ENCODE results near the gene LRRC17.

Gene LRRC17

GRCh38 chr7:102927312-102927933 is 14.6 kb downstream of the LRRC17 start:
- TF ChIP-seq Cebpa-rat (IDR thresholded peaks at IDR 0.05), result no peak
- no peak overlapping the region for H3K4me2 ChIP-seq
- no peaks in the 10 kb centered on the region for H3K36me3 ChIP-seq
- no peaks in the 10 kb centered on the region for H3K9me3 ChIP-seq (replicated peaks in 1 of 11)
- H3K4me3 ChIP-seq, result no peak overlapping the region
- H3K27me3 ChIP-seq, result no peaks in the 10 kb centered on the region
- H3K9ac ChIP-seq, result no peak overlapping the region
- no peaks in the 10 kb centered on the region for H3K4me1 ChIP-seq
- H3K27ac ChIP-seq, result no peak overlapping the region
- no peaks in the 10 kb centered on the region for H4K20me1 ChIP-seq

- H3K4me2 ChIP-seq, result no peak overlapping the region
- no peaks in the 10 kb centered on the region for H4K20me1 ChIP-seq
- no peaks in the 10 kb centered on the region for H3K27me3 ChIP-seq
- TF ChIP-seq Cebpa-rat (IDR thresholded peaks at IDR 0.05), result no peak
- H3K4me1 ChIP-seq, result peaks cover 0 to 10% (median 0%) of the 10 kb centered on the region in 10 experiments; a peak in 4 of 20 replicates
- H3K9me3 ChIP-seq (replicated peaks in 1 of 11), result no peaks in the 10 kb centered on the region
- no peak overlapping the region for H3K9ac ChIP-seq
- no peak overlapping the region for H3K4me3 ChIP-seq
- H3K27ac ChIP-seq, result no peak overlapping the region
- H3K36me3 ChIP-seq, result no peaks in the 10 kb centered on the region
These were observed 19.0 kb downstream of the LRRC17 start for GRCh38 chr7:102931757-102932156.

- Histone ChIP-seq H3K36me3 (no peaks in the 10 kb centered on the region), H3K4me2 (no peak overlapping the region), H4K20me1 (no peaks in the 10 kb centered on the region), H3K9me3 (replicated peaks in 1 of 11) (no peaks in the 10 kb centered on the region), H3K27me3 (no peaks in the 10 kb centered on the region), H3K4me1 (peaks cover 0 to 10% (median 0%) of the 10 kb centered on the region in 10 experiments; a peak in 4 of 20 replicates), H3K9ac (no peak overlapping the region), H3K4me3 (no peak overlapping the region), H3K27ac (no peak overlapping the region)
- no peak for TF ChIP-seq Cebpa-rat (IDR thresholded peaks at IDR 0.05)
These were observed 21.0 kb downstream of the LRRC17 start for GRCh38 chr7:102933763-102934162.

DNA sequence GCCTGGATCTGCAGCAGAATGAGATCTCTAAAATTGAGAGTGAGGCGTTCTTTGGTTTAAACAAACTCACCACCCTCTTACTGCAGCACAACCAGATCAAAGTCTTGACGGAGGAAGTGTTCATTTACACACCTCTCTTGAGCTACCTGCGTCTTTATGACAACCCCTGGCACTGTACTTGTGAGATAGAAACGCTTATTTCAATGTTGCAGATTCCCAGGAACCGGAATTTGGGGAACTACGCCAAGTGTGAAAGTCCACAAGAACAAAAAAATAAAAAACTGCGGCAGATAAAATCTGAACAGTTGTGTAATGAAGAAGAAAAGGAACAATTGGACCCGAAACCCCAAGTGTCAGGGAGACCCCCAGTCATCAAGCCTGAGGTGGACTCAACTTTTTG is 21.4 kb downstream of the LRRC17 start:
- Histone ChIP-seq H3K27me3 (no peaks in the 10 kb centered on the region), H3K27ac (no peak overlapping the region), H3K9me3 (replicated peaks in 1 of 11) (no peaks in the 10 kb centered on the region), H3K9ac (no peak overlapping the region), H3K4me2 (no peak overlapping the region), H3K4me3 (no peak overlapping the region), H4K20me1 (no peaks in the 10 kb centered on the region), H3K36me3 (no peaks in the 10 kb centered on the region), H3K4me1 (peaks cover 0 to 10% (median 0%) of the 10 kb centered on the region in 10 experiments; a peak in 4 of 20 replicates)
- no peak for TF ChIP-seq Cebpa-rat (IDR thresholded peaks at IDR 0.05)

GRCh38 chr7:102934701-102935100 is 21.9 kb downstream of the LRRC17 start:
- no peak overlapping the region for H3K9ac ChIP-seq
- TF ChIP-seq Cebpa-rat (IDR thresholded peaks at IDR 0.05), result no peak
- H3K36me3 ChIP-seq, result no peaks in the 10 kb centered on the region
- no peak overlapping the region for H3K27ac ChIP-seq
- no peak overlapping the region for H3K4me3 ChIP-seq
- no peaks in the 10 kb centered on the region for H4K20me1 ChIP-seq
- H3K4me2 ChIP-seq, result no peak overlapping the region
- H3K9me3 ChIP-seq (replicated peaks in 1 of 11), result no peaks in the 10 kb centered on the region
- peaks cover 0 to 10% (median 0%) of the 10 kb centered on the region in 10 experiments; a peak in 4 of 20 replicates for H3K4me1 ChIP-seq
- H3K27me3 ChIP-seq, result no peaks in the 10 kb centered on the region

- H3K9me3 ChIP-seq (replicated peaks in 1 of 11), result no peaks in the 10 kb centered on the region
- no peak overlapping the region for H3K4me3 ChIP-seq
- no peaks in the 10 kb centered on the region for H4K20me1 ChIP-seq
- H3K4me2 ChIP-seq, result peak overlapping the region in 2 of 11 experiments; percentile 24 to 44; a peak in 1 of 22 replicates
- peaks cover 0 to 10% (median 0%) of the 10 kb centered on the region in 10 experiments; a peak in 4 of 20 replicates for H3K4me1 ChIP-seq
- no peak overlapping the region for H3K9ac ChIP-seq
- TF ChIP-seq Cebpa-rat (IDR thresholded peaks at IDR 0.05), result no peak
- no peak overlapping the region for H3K27ac ChIP-seq
- H3K27me3 ChIP-seq, result no peaks in the 10 kb centered on the region
- no peaks in the 10 kb centered on the region for H3K36me3 ChIP-seq
These were observed 22.8 kb downstream of the LRRC17 start for GRCh38 chr7:102935450-102936115.

DNA sequence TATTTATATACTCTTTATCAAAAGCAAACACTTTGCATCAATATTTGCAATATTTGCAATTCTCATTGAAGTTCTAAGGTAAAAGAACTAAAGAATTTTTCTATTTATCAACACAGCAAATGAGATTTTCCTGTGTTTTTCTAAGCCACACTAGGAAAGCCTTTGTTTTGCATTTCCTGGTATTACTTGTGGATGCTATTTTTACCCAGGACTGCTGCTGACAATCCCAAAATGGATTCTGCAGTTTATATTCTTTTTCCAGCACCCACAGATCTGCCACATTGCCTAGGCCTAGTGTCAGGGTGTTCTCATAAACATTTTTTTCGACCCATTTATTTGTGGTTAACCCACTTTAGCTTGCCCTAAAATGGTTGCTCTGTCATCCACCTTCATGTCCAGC is 25.9 kb downstream of the LRRC17 start:
- no peak overlapping the region for H3K4me3 ChIP-seq
- no peaks in the 10 kb centered on the region for H4K20me1 ChIP-seq
- H3K4me2 ChIP-seq, result no peak overlapping the region; a peak in 1 of 22 replicates
- no peak for TF ChIP-seq Cebpa-rat (IDR thresholded peaks at IDR 0.05)
- no peaks in the 10 kb centered on the region for H3K36me3 ChIP-seq
- H3K27me3 ChIP-seq, result no peaks in the 10 kb centered on the region
- no peak overlapping the region for H3K9ac ChIP-seq
- H3K27ac ChIP-seq, result no peak overlapping the region
- no peaks in the 10 kb centered on the region for H3K9me3 ChIP-seq (replicated peaks in 1 of 11)
- H3K4me1 ChIP-seq, result peaks cover 0 to 10% (median 0%) of the 10 kb centered on the region in 10 experiments; a peak in 4 of 20 replicates

DNA sequence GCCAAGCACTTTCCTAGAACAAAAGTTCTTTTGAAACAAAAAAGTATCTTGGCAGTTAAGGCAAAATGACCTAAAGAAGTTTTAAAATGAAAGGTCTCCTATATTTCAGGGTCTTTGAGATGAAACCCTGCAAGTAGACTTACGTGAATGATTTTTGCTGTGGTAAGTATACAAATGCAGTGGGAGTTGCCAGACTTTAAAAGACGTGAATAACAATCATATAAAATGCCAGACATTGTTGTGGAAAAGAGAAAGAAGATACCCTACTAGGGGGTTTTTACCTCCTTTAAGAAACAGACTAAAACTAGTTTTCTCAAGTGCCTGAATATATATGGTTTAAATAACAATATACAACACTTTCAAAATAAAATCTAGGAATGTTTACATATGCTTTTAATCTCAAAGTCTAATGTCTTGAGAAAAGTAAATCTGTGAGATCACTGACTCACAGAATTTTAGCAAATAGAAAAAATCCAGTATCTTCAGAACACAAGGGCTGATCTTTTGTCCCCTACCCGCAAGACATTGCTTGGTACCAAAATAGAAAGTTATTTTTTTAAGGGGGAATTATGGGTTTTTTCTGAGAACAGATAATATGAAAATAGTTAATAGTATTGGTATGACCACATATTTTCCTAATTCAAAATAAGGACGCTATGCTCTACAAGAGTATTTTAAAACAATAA is 29.5 kb downstream of the LRRC17 start:
- Histone ChIP-seq H3K27ac (no peak overlapping the region), H3K9me3 (replicated peaks in 1 of 11) (no peaks in the 10 kb centered on the region), H3K4me3 (no peak overlapping the region), H3K36me3 (no peaks in the 10 kb centered on the region), H3K27me3 (no peaks in the 10 kb centered on the region), H3K4me1 (no peaks in the 10 kb centered on the region), H3K9ac (no peak overlapping the region), H4K20me1 (no peaks in the 10 kb centered on the region), H3K4me2 (no peak overlapping the region)
- TF ChIP-seq Cebpa-rat (IDR thresholded peaks at IDR 0.05), result no peak

DNA sequence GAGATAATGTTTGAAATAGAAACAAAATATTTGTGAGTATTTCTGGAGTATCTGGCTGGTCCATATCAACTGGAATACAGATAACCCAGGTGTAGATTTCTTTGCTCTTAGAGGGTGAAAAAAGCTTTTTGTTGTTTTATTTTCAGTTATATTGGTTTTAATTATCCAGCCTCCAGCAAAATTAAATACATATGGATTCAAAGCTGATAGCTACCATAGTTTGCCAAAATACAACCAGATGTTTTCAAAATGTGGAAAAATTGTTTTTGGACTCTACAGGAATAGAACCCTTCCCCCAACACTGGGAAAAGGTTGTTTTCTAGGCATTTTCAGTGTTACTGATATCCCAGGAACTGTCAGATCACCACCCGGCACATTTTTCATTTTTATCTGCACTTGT is 30.1 kb downstream of the LRRC17 start:
- Histone ChIP-seq H3K27ac (no peak overlapping the region), H3K27me3 (no peaks in the 10 kb centered on the region), H3K36me3 (no peaks in the 10 kb centered on the region), H3K9ac (no peak overlapping the region), H3K4me2 (no peak overlapping the region), H3K9me3 (replicated peaks in 1 of 11) (no peaks in the 10 kb centered on the region), H3K4me3 (no peak overlapping the region), H4K20me1 (no peaks in the 10 kb centered on the region), H3K4me1 (no peaks in the 10 kb centered on the region)
- no peak for TF ChIP-seq Cebpa-rat (IDR thresholded peaks at IDR 0.05)
